Colonic mucosa (tissue), 4 donors: ENCODE data around the gene TTC28. TPM values are rescaled to one million over a fixed set of nuclear protein-coding genes. Genes with fewer than 3 reads are reported as not detected.

Experiments used
- DNase-seq: peaks from one replicate; pipeline ENCODE4 v3.0.0-alpha.2; 2020
- H3K27ac ChIP-seq: fragments of 200-600 bp; one replicate; pipeline ENCODE4 v1.8.0; 2021
- H3K27me3 ChIP-seq: fragments of 200-600 bp; one replicate; pipeline ENCODE4 v1.8.0; 2021
- H3K36me3 ChIP-seq: fragments of 200-600 bp; one replicate; pipeline ENCODE4 v1.8.0; 2021
- H3K4me1 ChIP-seq: fragments of 200-600 bp; one replicate; pipeline ENCODE4 v1.8.0; 2021; ENCODE audit warnings: mild to moderate bottlenecking
- H3K4me3 ChIP-seq: fragments of 200-600 bp; one replicate; pipeline ENCODE4 v1.8.0; 2021
- H3K9ac ChIP-seq, 2 donors: one replicate each; pipeline ENCODE4 v1.7.0; 2013; ENCODE audit warnings: control low read depth in 2 of 2, low read depth in 2 of 2, low read length in 2 of 2
- H3K9me3 ChIP-seq: fragments of 200-600 bp; one replicate; pipeline ENCODE4 v1.8.0; 2021
- CTCF ChIP-seq: fragments of 200-600 bp; IDR thresholded peaks from one replicate; pipeline ENCODE4 v1.8.0; 2022; ENCODE audit warnings: antibody characterized with exemption, mild to moderate bottlenecking
- intact Hi-C: fragments of 100-400 bp; cut with DNase I; formaldehyde crosslinking; loops from one replicate; pipeline ENCODE4 v1.14.1; 2022
- total RNA-seq, 2 donors: library from RNA; stranded (reverse); fragmentation: NEBNext Ultra II Directional in 1 of 2; extraction: Animal tissue kit (Norgen Biotek cat#: 25700) in 1 of 2; gene quantifications; one replicate each; pipeline ENCODE4 v1.2.1, GENCODE V29; 2021
- donor health status: healthy.
- donor health status: DM: no; HTN: no; CAD: no.
- donor health status: DM: no; HTN: no; CAD: no.

TTC28 gene
- total RNA-seq, 2 donors from 2014 or later: 6.6 to 9.2 TPM

DNA sequence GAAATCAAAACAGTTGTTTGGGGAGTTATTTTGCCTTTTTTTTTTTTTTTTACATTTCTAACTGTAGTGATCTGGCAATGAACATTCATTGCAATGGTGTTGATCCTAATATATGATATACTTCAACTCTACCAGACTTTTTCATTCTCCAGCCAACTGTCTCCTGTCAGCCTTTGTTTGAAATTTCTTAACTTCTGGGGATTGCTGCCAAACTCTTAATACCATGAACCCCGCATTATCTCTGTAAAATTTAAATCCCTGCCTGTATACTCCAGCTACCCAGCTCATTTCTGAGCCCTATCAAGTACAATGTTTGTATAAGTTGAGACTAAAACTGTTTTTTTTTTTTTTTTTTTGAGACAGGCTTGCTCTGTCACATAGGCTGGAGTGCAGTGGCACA lies 280.7 kb downstream of the TTC28 start:
- no peak for TF ChIP-seq CTCF
- H3K27ac ChIP-seq: no peak overlapping the region
- no peaks in the 10 kb centered on the region for H3K27me3 ChIP-seq
- H3K4me3 ChIP-seq: no peak overlapping the region
- DNase-seq: no peak
- intact Hi-C loops: no loop called here
- H3K9ac ChIP-seq: no peak overlapping the region
- no peaks in the 10 kb centered on the region for H3K4me1 ChIP-seq
- H3K9me3 ChIP-seq: no peaks in the 10 kb centered on the region
- H3K36me3 ChIP-seq: no peaks in the 10 kb centered on the region

DNA sequence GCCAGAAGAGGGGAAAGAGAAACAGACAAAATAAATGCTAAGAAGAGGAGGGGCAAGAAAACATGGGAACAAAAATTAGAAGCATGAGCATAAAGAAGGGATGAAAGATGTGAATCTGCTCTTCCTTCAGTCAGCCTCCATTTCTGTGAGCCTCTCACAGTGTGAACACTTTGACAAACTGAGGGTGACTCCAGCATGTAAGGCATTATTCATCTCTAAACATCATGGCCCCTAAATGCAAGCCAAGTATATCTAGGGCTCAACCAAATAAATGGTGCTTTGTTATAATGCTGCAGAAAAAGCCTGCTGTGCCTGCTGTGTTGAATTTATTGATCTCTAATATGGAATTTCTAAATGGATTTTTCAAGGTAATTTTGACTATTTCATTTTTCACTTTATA lies 281.3 kb downstream of the TTC28 start:
- no peak overlapping the region for H3K9ac ChIP-seq
- TF ChIP-seq CTCF: no peak
- no peaks in the 10 kb centered on the region for H3K36me3 ChIP-seq
- H3K4me3 ChIP-seq: no peak overlapping the region
- no peaks in the 10 kb centered on the region for H3K9me3 ChIP-seq
- no peak overlapping the region for H3K27ac ChIP-seq
- intact Hi-C loops: no loop called here
- H3K4me1 ChIP-seq: no peaks in the 10 kb centered on the region
- no peaks in the 10 kb centered on the region for H3K27me3 ChIP-seq
- no peak for DNase-seq

DNA sequence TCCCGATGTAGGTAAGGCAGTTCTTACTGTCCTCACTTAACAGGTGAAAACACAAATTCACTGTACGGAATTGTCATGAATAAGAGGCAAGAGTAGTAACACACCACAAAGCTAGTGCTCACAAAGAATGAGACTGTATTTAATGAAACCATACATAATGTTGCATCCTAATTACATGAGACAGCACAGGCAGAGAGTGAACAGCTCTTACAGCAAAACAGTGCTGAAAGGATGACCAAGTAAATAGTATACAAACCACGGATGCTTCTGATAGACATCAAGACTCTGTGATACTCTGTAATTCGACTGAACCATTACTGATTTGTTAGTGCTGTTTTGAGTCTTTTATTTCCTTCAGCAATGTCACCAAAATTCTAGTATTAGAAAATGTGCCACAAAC lies 282.3 kb downstream of the TTC28 start:
- intact Hi-C loops: no loop called here
- no peaks in the 10 kb centered on the region for H3K27me3 ChIP-seq

GRCh38 chr22:28395920-28396753 lies 283.5 kb downstream of the TTC28 start:
- no peak overlapping the region for H3K27ac ChIP-seq
- H3K36me3 ChIP-seq: no peaks in the 10 kb centered on the region
- H3K9me3 ChIP-seq: no peaks in the 10 kb centered on the region
- H3K4me3 ChIP-seq: no peak overlapping the region
- no peak overlapping the region for H3K9ac ChIP-seq
- TF ChIP-seq CTCF: no peak
- H3K27me3 ChIP-seq: no peaks in the 10 kb centered on the region
- H3K4me1 ChIP-seq: no peaks in the 10 kb centered on the region
- intact Hi-C loops: no loop called here
- no peak for DNase-seq

More for the DNA sequence above, 282.3 kb downstream of the TTC28 start:
- DNase-seq: no peak
- H3K4me1 ChIP-seq: no peaks in the 10 kb centered on the region
- H3K9ac ChIP-seq: no peak overlapping the region
- H3K4me3 ChIP-seq: no peak overlapping the region
- H3K9me3 ChIP-seq: no peaks in the 10 kb centered on the region
- H3K36me3 ChIP-seq: no peaks in the 10 kb centered on the region
- no peak for TF ChIP-seq CTCF
- no peak overlapping the region for H3K27ac ChIP-seq

- Histone ChIP-seq H3K9me3 (no peaks in the 10 kb centered on the region), H3K4me3 (no peak overlapping the region), H3K9ac (no peak overlapping the region), H3K27ac (no peak overlapping the region), H3K27me3 (no peaks in the 10 kb centered on the region), H3K36me3 (no peaks in the 10 kb centered on the region), H3K4me1 (no peaks in the 10 kb centered on the region)
- TF ChIP-seq CTCF: no peak
- intact Hi-C loops: no loop called here
- DNase-seq: no peak
Observed at GRCh38 chr22:28395520-28395919, 284.1 kb downstream of the TTC28 start.
